ENCODE results near the gene BRINP2.

DNA sequence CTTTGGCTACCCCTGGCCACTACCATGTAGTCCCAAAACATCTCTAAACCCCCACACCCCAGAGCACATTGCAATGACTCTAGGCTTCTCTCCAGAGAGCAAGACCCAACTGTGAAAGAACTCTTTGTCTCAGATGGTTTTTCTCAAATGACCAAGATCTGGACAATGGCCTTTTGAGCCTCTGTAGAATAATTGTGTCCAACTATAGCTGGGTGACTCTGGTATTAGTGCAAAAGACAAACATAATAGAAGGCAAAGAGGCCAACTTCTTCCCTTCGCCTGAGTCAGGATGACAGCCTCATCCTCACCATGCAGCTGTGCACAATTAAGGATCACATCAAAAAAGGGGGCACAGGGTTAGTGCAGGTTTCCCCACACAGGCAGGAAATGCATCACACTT lies 139.6 kb downstream of the BRINP2 start:
- TF ChIP-seq EZH2 (IDR thresholded peaks at IDR 0.05; ENCODE audit: low read depth, low read length, severe bottlenecking) (no peak), MAFK (IDR thresholded peaks at IDR 0.05; ENCODE audit: low read depth, low read length) (no peak), POLR2A (IDR thresholded peaks at IDR 0.05; ENCODE audit: control extremely low read depth in 1 of 2, low read depth in 2 of 2, low read length in 2 of 2) (no peak), EP300 (IDR thresholded peaks at IDR 0.05; ENCODE audit: borderline replicate concordance in 1 of 2, low read depth in 2 of 2, low read length in 2 of 2) (no peak), TCF12 (IDR thresholded peaks at IDR 0.05; ENCODE audit: low read depth, low read length) (no peak), RXRA (IDR thresholded peaks at IDR 0.05; ENCODE audit: insufficient read depth, low read depth, low read length) (no peak)
- TF ChIP-seq, protein P1, sequence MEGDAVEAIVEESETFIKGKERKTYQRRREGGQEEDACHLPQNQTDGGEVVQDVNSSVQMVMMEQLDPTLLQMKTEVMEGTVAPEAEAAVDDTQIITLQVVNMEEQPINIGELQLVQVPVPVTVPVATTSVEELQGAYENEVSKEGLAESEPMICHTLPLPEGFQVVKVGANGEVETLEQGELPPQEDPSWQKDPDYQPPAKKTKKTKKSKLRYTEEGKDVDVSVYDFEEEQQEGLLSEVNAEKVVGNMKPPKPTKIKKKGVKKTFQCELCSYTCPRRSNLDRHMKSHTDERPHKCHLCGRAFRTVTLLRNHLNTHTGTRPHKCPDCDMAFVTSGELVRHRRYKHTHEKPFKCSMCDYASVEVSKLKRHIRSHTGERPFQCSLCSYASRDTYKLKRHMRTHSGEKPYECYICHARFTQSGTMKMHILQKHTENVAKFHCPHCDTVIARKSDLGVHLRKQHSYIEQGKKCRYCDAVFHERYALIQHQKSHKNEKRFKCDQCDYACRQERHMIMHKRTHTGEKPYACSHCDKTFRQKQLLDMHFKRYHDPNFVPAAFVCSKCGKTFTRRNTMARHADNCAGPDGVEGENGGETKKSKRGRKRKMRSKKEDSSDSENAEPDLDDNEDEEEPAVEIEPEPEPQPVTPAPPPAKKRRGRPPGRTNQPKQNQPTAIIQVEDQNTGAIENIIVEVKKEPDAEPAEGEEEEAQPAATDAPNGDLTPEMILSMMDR (IDR thresholded peaks at IDR 0.05; ENCODE audit: control extremely low read depth in 1 of 3, insufficient read depth in 1 of 3, low read depth in 1 of 3, low read length in 3 of 3): no peak

All from H1 (cell line).